HCT116 (cell line): Measurements from ENCODE around the gene TNIK. TPM values are rescaled to one million over a fixed set of nuclear protein-coding genes. Genes with fewer than 3 reads are reported as not detected.

Experiments used
- ATAC-seq: fragments of 200-7000 bp; cut with Tn5 transposase; 2 replicates; pipeline ENCODE4 v1.9.1; 2020; ENCODE audit warnings: mild to moderate bottlenecking, moderate library complexity
- BruUV-seq: library from RNA; stranded (reverse); fragments of 400-500 nt; replicated peaks from 2 replicates; lab custom pipeline; 2021; lab: Mats Ljungman, UMichigan
- CTCF ChIA-PET: fragments of 300-600 bp; sonication (Branson Sonifier 250); formaldehyde crosslinking; loops from one replicate; lab custom pipeline; 2021; ENCODE audit warnings: antibody characterized with exemption; lab: Charles Lee
- POLR2A ChIA-PET: fragments of 300-600, 350-600 bp; sonication (Branson Sonifier 250); formaldehyde crosslinking; loops from one replicate; lab custom pipeline; 2021; ENCODE audit warnings: antibody characterized with exemption; lab: Charles Lee
- RAD21 ChIA-PET, 2 experiments: fragments of 300-600 bp; sonication (Branson Sonifier 250); formaldehyde crosslinking; loops; one replicate each; lab custom pipeline; 2023; ENCODE audit warnings: low total read pairs in 2 of 2; ENCODE audit not compliant: uncharacterized antibody in 2 of 2, unreplicated experiment in 2 of 2, low non-redundant PET in 1 of 2; lab: Charles Lee
- DNase-seq: peaks from one replicate; pipeline ENCODE4 v3.0.0-alpha.2; 2010; ENCODE audit warnings: low read depth, low spot score
- H2AFZ ChIP-seq: fragments of 200-600 bp; shearing (Covaris generic), sonication (generic); 2 replicates; pipeline ENCODE4 v1.6.1; 2017; ENCODE audit warnings: low read depth, mixed run types, mixed read lengths, antibody characterized with exemption, low read length; ENCODE audit not compliant: poor library complexity, severe bottlenecking
- H3K27ac ChIP-seq: 2 replicates; pipeline ENCODE4 v1.5.1; 2012; ENCODE audit warnings: low read depth, low read length
- H3K27me3 ChIP-seq: fragments of 200-600 bp; sonication (generic); 2 replicates; pipeline ENCODE4 v1.6.1; 2016; ENCODE audit warnings: mixed run types, low read length, mixed read lengths; ENCODE audit not compliant: insufficient read depth
- H3K36me3 ChIP-seq, 2 experiments: fragments of 200-500 bp in 1 of 2; fragments of 200-600 bp in 1 of 2; sonication (Bioruptor generic) in 1 of 2; sonication (generic) in 1 of 2; 2 replicates each; pipeline versions ENCODE4 v1.5.1 to v1.6.1; 2014 to 2016; ENCODE audit warnings: low read length in 2 of 2, inconsistent platforms in 1 of 2, mixed read lengths in 1 of 2, mixed run types in 1 of 2; ENCODE audit not compliant: insufficient read depth in 2 of 2, control insufficient read depth in 1 of 2
- H3K4me1 ChIP-seq, 2 experiments: fragments of 200-600 bp in 1 of 2; sonication (generic) in 1 of 2; 2 replicates each; pipeline versions ENCODE4 v1.5.1 to v1.6.1; 2012 to 2017; ENCODE audit warnings: low read length in 2 of 2, inconsistent platforms in 1 of 2, mild to moderate bottlenecking in 1 of 2, mixed read lengths in 1 of 2, mixed run types in 1 of 2, moderate library complexity in 1 of 2; ENCODE audit not compliant: insufficient read depth in 2 of 2, control insufficient read depth in 1 of 2
- H3K4me2 ChIP-seq: fragments of 200-600 bp; sonication (generic); 2 replicates; pipeline ENCODE4 v1.6.1; 2017; ENCODE audit warnings: mixed run types, low read length, mixed read lengths
- H3K4me3 ChIP-seq, 2 experiments: fragments of 200-600 bp in 1 of 2; sonication (generic) in 1 of 2; replicated peaks in 1 of 2; 2 replicates each; pipeline ENCODE4 v1.5.1; 2011 to 2016; ENCODE audit warnings: low read length in 2 of 2, control low read depth in 1 of 2, low read depth in 1 of 2, mild to moderate bottlenecking in 1 of 2, mixed read lengths in 1 of 2, mixed run types in 1 of 2
- H3K79me2 ChIP-seq: fragments of 200-600 bp; sonication (generic); 2 replicates; pipeline ENCODE4 v1.6.1; 2017; ENCODE audit warnings: mild to moderate bottlenecking, mixed run types, low read length, moderate library complexity, mixed read lengths; ENCODE audit not compliant: insufficient read depth
- H3K9ac ChIP-seq: fragments of 200-600 bp; sonication (generic); 2 replicates; pipeline ENCODE4 v1.6.1; 2016; ENCODE audit warnings: low read length, mixed read lengths
- H3K9me2 ChIP-seq: fragments of 200-600 bp; sonication (generic), shearing (Covaris generic); 2 replicates; pipeline ENCODE4 v1.6.1; 2017; ENCODE audit warnings: mixed run types, mild to moderate bottlenecking, moderate library complexity; ENCODE audit not compliant: insufficient read depth
- H3K9me3 ChIP-seq, 2 experiments: fragments of 200-500 bp in 1 of 2; fragments of 200-600 bp in 1 of 2; sonication (Bioruptor generic) in 1 of 2; sonication (generic) in 1 of 2; 2 replicates each; pipeline ENCODE4 v1.6.1; 2014 to 2017; ENCODE audit warnings: low read length in 2 of 2, mixed read lengths in 2 of 2, inconsistent platforms in 1 of 2, low read depth in 1 of 2, mild to moderate bottlenecking in 1 of 2, mixed run types in 1 of 2, moderate library complexity in 1 of 2; ENCODE audit not compliant: control insufficient read depth in 1 of 2, insufficient read depth in 1 of 2
- H4K20me1 ChIP-seq: fragments of 200-600 bp; sonication (generic), shearing (Covaris generic); 2 replicates; pipeline ENCODE4 v1.6.1; 2017; ENCODE audit warnings: mixed run types, mild to moderate bottlenecking, moderate library complexity; ENCODE audit not compliant: insufficient read depth
- CBX3 ChIP-seq: IDR thresholded peaks from 2 replicates; pipeline ENCODE4 v1.6.1; 2012; ENCODE audit warnings: low read depth
- CEBPB ChIP-seq: IDR thresholded peaks from 2 replicates; pipeline ENCODE4 v1.6.1; 2012; ENCODE audit warnings: low read depth
- EGR1 ChIP-seq: IDR thresholded peaks from 2 replicates; pipeline ENCODE4 v1.6.1; 2012; ENCODE audit warnings: low read depth
- ELF1 ChIP-seq: IDR thresholded peaks from 2 replicates; pipeline ENCODE4 v1.6.1; 2012; ENCODE audit warnings: low read depth, borderline replicate concordance
- EZH2 ChIP-seq: fragments of 200-600 bp; sonication (generic); IDR thresholded peaks from 2 replicates; pipeline ENCODE4 v1.6.1; 2017; ENCODE audit warnings: antibody characterized with exemption, mixed run types
- FOSL1 ChIP-seq: IDR thresholded peaks from 2 replicates; pipeline ENCODE4 v1.6.1; 2012; ENCODE audit warnings: low read depth
- JUND ChIP-seq: IDR thresholded peaks from 2 replicates; pipeline ENCODE4 v1.6.1; 2012
- POLR2AphosphoS5 ChIP-seq: IDR thresholded peaks from 2 replicates; pipeline ENCODE4 v1.6.1; 2011; ENCODE audit warnings: mild to moderate bottlenecking, low read depth, low read length, moderate library complexity
- TCF7L2 ChIP-seq: IDR thresholded peaks from 2 replicates; pipeline ENCODE4 v1.7.0; 2011; ENCODE audit warnings: borderline replicate concordance, inconsistent platforms; ENCODE audit not compliant: insufficient read depth, insufficient read length; ENCODE audit errors: extremely low read depth
- ZNF274 ChIP-seq: fragments of 200-500 bp; sonication (Bioruptor generic); IDR thresholded peaks from 2 replicates; pipeline ENCODE4 v1.6.1; 2014; ENCODE audit warnings: mild to moderate bottlenecking, low read depth, low read length, inconsistent platforms
- intact Hi-C: fragments of 100-400 bp; cut with micrococcal nuclease; formaldehyde crosslinking; loops from 2 replicates; pipeline ENCODE4 v1.10.0; 2022
- total RNA-seq: library from RNA; stranded (reverse); gene quantifications from one replicate; pipeline ENCODE4 v1.2.1, GENCODE V29; 2021; ENCODE audit not compliant: unreplicated experiment
- TF ChIP-seq, protein P1 (sequence below): IDR thresholded peaks from 2 replicates; pipeline ENCODE4 v1.6.1; 2012; ENCODE audit warnings: low read depth
- TF ChIP-seq, protein P2 (sequence below): IDR thresholded peaks from 2 replicates; pipeline ENCODE4 v1.6.1; 2012
- TF ChIP-seq, protein P3 (sequence below): IDR thresholded peaks from 2 replicates; pipeline ENCODE4 v1.6.1; 2012

The TNIK gene
- total RNA-seq, 1 experiment from 2014 or later, result 24.1 TPM

DNA sequence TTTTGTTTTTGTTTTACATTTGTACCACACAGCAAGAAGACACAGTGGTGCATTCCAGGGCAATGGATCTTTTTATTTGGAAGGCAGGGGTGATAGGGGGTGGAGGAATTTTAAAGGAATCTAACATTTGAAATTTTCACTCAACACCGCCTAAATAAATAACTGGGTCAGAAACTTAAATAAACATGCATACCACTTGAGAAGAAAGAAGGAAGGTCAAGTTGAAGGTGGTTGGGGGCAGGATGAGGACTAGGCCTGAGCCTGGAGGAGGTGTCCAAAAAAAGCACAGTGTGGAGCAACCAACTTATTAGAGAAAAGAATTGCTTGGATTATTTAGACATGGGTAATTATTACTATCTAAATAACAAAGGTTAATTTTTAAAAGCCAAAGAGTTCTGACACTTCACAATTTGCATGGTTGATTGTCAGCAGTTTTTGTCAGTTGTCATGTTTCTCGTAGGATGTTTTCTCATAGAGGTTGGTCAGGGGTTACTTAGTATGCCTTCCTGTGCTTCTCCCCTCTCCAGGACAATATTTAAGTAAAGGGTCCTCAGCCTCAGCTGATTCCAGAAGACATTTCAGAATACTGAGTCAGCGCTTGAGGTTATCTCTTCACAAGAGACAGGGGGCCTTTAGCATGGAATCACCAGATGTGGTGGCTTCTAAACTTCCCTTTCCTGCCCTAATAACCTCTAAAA, 260.0 kb downstream of the TNIK start (continued):
- TF ChIP-seq JUND, result no peak
- no peak for TF ChIP-seq ELF1
- TF ChIP-seq, protein P1, sequence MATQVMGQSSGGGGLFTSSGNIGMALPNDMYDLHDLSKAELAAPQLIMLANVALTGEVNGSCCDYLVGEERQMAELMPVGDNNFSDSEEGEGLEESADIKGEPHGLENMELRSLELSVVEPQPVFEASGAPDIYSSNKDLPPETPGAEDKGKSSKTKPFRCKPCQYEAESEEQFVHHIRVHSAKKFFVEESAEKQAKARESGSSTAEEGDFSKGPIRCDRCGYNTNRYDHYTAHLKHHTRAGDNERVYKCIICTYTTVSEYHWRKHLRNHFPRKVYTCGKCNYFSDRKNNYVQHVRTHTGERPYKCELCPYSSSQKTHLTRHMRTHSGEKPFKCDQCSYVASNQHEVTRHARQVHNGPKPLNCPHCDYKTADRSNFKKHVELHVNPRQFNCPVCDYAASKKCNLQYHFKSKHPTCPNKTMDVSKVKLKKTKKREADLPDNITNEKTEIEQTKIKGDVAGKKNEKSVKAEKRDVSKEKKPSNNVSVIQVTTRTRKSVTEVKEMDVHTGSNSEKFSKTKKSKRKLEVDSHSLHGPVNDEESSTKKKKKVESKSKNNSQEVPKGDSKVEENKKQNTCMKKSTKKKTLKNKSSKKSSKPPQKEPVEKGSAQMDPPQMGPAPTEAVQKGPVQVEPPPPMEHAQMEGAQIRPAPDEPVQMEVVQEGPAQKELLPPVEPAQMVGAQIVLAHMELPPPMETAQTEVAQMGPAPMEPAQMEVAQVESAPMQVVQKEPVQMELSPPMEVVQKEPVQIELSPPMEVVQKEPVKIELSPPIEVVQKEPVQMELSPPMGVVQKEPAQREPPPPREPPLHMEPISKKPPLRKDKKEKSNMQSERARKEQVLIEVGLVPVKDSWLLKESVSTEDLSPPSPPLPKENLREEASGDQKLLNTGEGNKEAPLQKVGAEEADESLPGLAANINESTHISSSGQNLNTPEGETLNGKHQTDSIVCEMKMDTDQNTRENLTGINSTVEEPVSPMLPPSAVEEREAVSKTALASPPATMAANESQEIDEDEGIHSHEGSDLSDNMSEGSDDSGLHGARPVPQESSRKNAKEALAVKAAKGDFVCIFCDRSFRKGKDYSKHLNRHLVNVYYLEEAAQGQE, result no peak
- TF ChIP-seq EGR1, result no peak

DNA sequence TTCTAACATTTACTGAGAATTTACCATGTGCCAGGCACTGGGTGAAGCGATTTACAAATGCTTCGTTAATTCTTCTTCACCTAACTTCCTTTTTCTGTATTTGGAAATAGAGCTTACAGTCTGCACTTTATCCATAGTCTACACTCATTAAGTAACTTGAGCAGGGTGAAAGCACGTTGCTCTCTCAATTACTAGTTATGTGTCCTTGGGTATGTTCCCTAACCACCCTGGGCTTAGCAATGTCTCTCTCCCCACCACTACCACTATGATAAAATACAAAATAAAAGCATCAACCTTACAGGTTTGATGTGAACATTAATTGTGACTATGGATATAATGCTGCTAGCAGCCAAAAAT, 260.8 kb downstream of the TNIK start:
- Histone ChIP-seq H3K9ac (no peak overlapping the region), H3K27ac (no peak overlapping the region), H3K4me2 (no peak overlapping the region), H3K9me2 (no peaks in the 10 kb centered on the region), H3K9me3 (no peaks in the 10 kb centered on the region), H3K79me2 (no peaks in the 10 kb centered on the region), H3K27me3 (no peaks in the 10 kb centered on the region), H4K20me1 (no peaks in the 10 kb centered on the region), H3K4me3 (no peak overlapping the region), H2AFZ (no peak overlapping the region), H3K4me1 (peaks cover 2 to 6% of the 10 kb centered on the region in 2 experiments; a peak in 2 of 4 replicates), H3K36me3 (no peaks in the 10 kb centered on the region)
- no TSS peak for BruUV-seq
- intact Hi-C loops, result no loop called here
- RAD21 ChIA-PET, result no interaction called here
- TF ChIP-seq POLR2AphosphoS5 (no peak), JUND (no peak), CEBPB (no peak), ZNF274 (no peak), EZH2 (no peak), CBX3 (no peak), TCF7L2 (no peak), FOSL1 (no peak)
- TF ChIP-seq, protein P2, sequence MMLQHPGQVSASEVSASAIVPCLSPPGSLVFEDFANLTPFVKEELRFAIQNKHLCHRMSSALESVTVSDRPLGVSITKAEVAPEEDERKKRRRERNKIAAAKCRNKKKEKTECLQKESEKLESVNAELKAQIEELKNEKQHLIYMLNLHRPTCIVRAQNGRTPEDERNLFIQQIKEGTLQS, result no peak
- TF ChIP-seq, protein P3, sequence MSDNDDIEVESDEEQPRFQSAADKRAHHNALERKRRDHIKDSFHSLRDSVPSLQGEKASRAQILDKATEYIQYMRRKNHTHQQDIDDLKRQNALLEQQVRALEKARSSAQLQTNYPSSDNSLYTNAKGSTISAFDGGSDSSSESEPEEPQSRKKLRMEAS, result no peak
- TF ChIP-seq, protein P1, result no peak
- no peak for DNase-seq
- POLR2A ChIA-PET, result no interaction called here
- ATAC-seq, result no peak
- CTCF ChIA-PET, result no interaction called here
